Panc1 (cell line): Measurements from ENCODE around the gene CHSY1.

Source experiments
- POLR2AphosphoS5 ChIP-seq: IDR thresholded peaks from 2 replicates; pipeline ENCODE4 v1.6.1; 2012; ENCODE audit warnings: mild to moderate bottlenecking, low read depth, low read length, moderate library complexity
- SIN3A ChIP-seq: IDR thresholded peaks from 2 replicates; pipeline ENCODE4 v1.6.1; 2012; ENCODE audit warnings: low read depth, mild to moderate bottlenecking, low read length, moderate library complexity, borderline replicate concordance; ENCODE audit not compliant: insufficient read depth
- TF ChIP-seq, protein P1 (sequence below): fragments of 450-650 bp; IDR thresholded peaks from 2 replicates; pipeline ENCODE4 v1.5.1; 2017; ENCODE audit warnings: mild to moderate bottlenecking
- TF ChIP-seq, protein P2 (sequence below), 2 experiments: IDR thresholded peaks; 2 replicates each; pipeline ENCODE4 v1.6.1; 2011 to 2012; ENCODE audit warnings: low read depth in 2 of 2, control low read depth in 1 of 2, low read length in 1 of 2, mild to moderate bottlenecking in 1 of 2, moderate library complexity in 1 of 2; ENCODE audit not compliant: insufficient read depth in 1 of 2

DNA sequence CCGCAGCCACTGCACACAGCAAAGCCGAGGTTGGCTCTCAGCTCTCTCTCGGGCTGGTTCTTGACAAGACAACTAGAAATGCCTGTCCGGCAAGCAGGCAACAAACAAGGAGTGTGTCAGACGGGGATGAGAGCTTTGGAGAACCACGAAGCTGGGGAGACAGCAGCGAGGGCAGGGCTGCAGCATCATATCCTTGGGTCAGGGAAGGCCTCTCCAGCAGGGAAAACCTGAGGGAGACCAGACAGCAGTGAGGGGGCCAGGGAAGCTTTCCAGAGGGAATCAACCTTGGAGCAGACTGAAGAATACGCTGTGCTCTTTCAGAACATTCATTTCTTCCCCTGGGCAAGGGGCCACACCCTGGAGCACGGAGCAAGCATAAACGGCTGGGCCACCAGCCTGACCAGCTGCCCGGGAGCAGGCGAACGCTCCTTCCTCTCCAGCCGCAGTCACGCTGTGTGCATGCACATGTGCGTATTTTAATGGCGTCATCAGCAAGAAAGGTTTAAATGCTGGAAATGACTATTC, 58.7 kb downstream of the CHSY1 start:
- TF ChIP-seq, protein P1, sequence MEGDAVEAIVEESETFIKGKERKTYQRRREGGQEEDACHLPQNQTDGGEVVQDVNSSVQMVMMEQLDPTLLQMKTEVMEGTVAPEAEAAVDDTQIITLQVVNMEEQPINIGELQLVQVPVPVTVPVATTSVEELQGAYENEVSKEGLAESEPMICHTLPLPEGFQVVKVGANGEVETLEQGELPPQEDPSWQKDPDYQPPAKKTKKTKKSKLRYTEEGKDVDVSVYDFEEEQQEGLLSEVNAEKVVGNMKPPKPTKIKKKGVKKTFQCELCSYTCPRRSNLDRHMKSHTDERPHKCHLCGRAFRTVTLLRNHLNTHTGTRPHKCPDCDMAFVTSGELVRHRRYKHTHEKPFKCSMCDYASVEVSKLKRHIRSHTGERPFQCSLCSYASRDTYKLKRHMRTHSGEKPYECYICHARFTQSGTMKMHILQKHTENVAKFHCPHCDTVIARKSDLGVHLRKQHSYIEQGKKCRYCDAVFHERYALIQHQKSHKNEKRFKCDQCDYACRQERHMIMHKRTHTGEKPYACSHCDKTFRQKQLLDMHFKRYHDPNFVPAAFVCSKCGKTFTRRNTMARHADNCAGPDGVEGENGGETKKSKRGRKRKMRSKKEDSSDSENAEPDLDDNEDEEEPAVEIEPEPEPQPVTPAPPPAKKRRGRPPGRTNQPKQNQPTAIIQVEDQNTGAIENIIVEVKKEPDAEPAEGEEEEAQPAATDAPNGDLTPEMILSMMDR = no peak
- no peak for TF ChIP-seq SIN3A
- TF ChIP-seq, protein P2, sequence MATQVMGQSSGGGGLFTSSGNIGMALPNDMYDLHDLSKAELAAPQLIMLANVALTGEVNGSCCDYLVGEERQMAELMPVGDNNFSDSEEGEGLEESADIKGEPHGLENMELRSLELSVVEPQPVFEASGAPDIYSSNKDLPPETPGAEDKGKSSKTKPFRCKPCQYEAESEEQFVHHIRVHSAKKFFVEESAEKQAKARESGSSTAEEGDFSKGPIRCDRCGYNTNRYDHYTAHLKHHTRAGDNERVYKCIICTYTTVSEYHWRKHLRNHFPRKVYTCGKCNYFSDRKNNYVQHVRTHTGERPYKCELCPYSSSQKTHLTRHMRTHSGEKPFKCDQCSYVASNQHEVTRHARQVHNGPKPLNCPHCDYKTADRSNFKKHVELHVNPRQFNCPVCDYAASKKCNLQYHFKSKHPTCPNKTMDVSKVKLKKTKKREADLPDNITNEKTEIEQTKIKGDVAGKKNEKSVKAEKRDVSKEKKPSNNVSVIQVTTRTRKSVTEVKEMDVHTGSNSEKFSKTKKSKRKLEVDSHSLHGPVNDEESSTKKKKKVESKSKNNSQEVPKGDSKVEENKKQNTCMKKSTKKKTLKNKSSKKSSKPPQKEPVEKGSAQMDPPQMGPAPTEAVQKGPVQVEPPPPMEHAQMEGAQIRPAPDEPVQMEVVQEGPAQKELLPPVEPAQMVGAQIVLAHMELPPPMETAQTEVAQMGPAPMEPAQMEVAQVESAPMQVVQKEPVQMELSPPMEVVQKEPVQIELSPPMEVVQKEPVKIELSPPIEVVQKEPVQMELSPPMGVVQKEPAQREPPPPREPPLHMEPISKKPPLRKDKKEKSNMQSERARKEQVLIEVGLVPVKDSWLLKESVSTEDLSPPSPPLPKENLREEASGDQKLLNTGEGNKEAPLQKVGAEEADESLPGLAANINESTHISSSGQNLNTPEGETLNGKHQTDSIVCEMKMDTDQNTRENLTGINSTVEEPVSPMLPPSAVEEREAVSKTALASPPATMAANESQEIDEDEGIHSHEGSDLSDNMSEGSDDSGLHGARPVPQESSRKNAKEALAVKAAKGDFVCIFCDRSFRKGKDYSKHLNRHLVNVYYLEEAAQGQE (IDR thresholded peaks at IDR 0.05; ENCODE audit: insufficient read depth in 1 of 2, low read depth in 2 of 2, low read length in 1 of 2) = no peak
- TF ChIP-seq POLR2AphosphoS5 = no peak
